Mucosa of descending colon (tissue), 3 donors: ENCODE measurements around the gene IGF2R. TPM values are rescaled to one million over a fixed set of nuclear protein-coding genes. Genes with fewer than 3 reads are reported as not detected.

Experiments
- ATAC-seq: fragments of 200-7000 bp; cut with Tn5 transposase; one replicate; pipeline ENCODE4 v1.9.1; 2020; ENCODE audit warnings: mild to moderate bottlenecking, moderate library complexity
- DNase-seq, 3 donors: peaks; one replicate each; pipeline ENCODE4 v3.0.0-alpha.2; 2020
- H3K36me3 ChIP-seq: fragments of 200-600 bp; one replicate; pipeline ENCODE4 v1.8.0; 2021; ENCODE audit warnings: low read depth, mild to moderate bottlenecking
- H3K4me1 ChIP-seq: fragments of 200-600 bp; one replicate; pipeline ENCODE4 v1.8.0; 2021; ENCODE audit warnings: low read depth, mild to moderate bottlenecking
- H3K4me3 ChIP-seq: fragments of 200-600 bp; one replicate; pipeline ENCODE4 v1.8.0; 2021; ENCODE audit warnings: mild to moderate bottlenecking
- H3K9me3 ChIP-seq: fragments of 200-600 bp; one replicate; pipeline ENCODE4 v1.8.0; 2021; ENCODE audit warnings: mild to moderate bottlenecking
- intact Hi-C, 2 donors: fragments of 100-400 bp; cut with DNase I in 1 of 2; cut with micrococcal nuclease in 1 of 2; formaldehyde crosslinking; loops; one replicate each; pipeline versions ENCODE4 v1.11.0 to v1.11.1; 2022; cut with DNase I, micrococcal nuclease
- total RNA-seq, 3 donors: library from RNA; stranded (reverse); fragmentation: NEBNext Ultra II Directional in 2 of 3; extraction: Animal tissue kit (Norgen Biotek cat#: 25700) in 2 of 3; gene quantifications; one replicate each; pipeline versions ENCODE4 v1.2.1 to v1.2.4, GENCODE V29; 2021 to 2023
- TF ChIP-seq, protein P1 (sequence below): fragments of 200-600 bp; IDR thresholded peaks from one replicate; pipeline ENCODE4 v1.8.0; 2022; ENCODE audit warnings: antibody characterized with exemption, mild to moderate bottlenecking
- donor health status: DM: no; HTN: no; CAD: no; lungs with moderate emphysema.
- donor health status: DM: no; HTN: no; CAD: no.
- donor health status: DM: no; HTN: yes; CAD: no.

Gene IGF2R
- total RNA-seq, 3 donors from 2014 or later, result 97.7 to 112 (median 101) TPM

- Histone ChIP-seq H3K36me3 (no peaks in the 10 kb centered on the region), H3K9me3 (no peaks in the 10 kb centered on the region), H3K4me3 (no peak overlapping the region), H3K4me1 (peaks cover 12% of the 10 kb centered on the region)
- DNase-seq, result no peak
- ATAC-seq, result peak; percentile 67
- intact Hi-C loops, result no loop called here
- TF ChIP-seq, protein P1, sequence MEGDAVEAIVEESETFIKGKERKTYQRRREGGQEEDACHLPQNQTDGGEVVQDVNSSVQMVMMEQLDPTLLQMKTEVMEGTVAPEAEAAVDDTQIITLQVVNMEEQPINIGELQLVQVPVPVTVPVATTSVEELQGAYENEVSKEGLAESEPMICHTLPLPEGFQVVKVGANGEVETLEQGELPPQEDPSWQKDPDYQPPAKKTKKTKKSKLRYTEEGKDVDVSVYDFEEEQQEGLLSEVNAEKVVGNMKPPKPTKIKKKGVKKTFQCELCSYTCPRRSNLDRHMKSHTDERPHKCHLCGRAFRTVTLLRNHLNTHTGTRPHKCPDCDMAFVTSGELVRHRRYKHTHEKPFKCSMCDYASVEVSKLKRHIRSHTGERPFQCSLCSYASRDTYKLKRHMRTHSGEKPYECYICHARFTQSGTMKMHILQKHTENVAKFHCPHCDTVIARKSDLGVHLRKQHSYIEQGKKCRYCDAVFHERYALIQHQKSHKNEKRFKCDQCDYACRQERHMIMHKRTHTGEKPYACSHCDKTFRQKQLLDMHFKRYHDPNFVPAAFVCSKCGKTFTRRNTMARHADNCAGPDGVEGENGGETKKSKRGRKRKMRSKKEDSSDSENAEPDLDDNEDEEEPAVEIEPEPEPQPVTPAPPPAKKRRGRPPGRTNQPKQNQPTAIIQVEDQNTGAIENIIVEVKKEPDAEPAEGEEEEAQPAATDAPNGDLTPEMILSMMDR, result no peak
Measured at GRCh38 chr6:160015778-160016684, 47.1 kb downstream of the IGF2R start.

DNA sequence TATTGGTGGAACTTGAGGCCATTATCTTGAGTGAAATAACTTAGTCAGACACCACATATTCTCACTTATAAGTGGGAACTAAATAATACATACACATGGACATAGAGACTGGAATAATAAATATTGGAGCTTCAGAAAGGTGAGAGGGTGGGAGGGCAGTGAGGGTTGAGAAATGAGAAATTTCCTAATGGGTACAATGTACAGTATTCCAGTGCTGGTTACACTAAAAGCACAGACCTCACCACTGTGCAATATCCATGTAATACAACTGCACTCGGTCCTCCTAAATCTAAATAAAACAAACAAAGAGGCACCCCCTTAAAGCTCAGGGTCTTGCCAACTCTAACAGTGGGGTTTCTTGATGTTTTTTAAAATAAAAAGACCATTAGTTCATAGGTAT, 53.2 kb downstream of the IGF2R start:
- DNase-seq (no peak), ATAC-seq (no peak)
- H3K4me3 ChIP-seq, result no peak overlapping the region
- H3K36me3 ChIP-seq, result no peaks in the 10 kb centered on the region
- intact Hi-C loops, result no loop called here
- no peaks in the 10 kb centered on the region for H3K9me3 ChIP-seq
- TF ChIP-seq, protein P1, result no peak
- no peaks in the 10 kb centered on the region for H3K4me1 ChIP-seq

GRCh38 chr6:160022793-160023192, 53.9 kb downstream of the IGF2R start:
- TF ChIP-seq, protein P1, result no peak
- ATAC-seq (no peak), DNase-seq (no peak)
- no peak overlapping the region for H3K4me3 ChIP-seq
- H3K36me3 ChIP-seq, result no peaks in the 10 kb centered on the region
- intact Hi-C loops, result no loop called here
- H3K9me3 ChIP-seq, result no peaks in the 10 kb centered on the region
- no peaks in the 10 kb centered on the region for H3K4me1 ChIP-seq

DNA sequence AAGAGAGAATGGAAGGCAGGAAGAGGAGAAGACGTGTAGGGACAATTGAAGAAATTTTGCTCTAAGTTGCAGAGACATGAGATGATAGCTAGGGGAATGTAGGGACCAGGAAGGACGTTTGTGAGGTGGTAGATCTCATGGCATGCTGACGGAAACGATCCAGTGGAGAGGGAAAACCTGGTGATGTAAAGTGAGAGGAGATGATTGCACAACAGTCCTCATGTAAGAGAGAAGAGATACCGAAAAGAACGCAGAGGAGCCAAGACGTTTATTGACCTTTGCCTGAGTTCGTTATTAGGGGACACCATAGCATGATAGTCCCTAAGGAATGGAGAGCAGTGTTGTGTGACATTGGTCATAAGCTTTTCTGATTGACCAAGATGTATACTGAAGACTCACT, 55.3 kb downstream of the IGF2R start:
- TF ChIP-seq, protein P1, result no peak
- no peak for ATAC-seq
- intact Hi-C loops, result no loop called here
- no peak overlapping the region for H3K4me3 ChIP-seq
- H3K9me3 ChIP-seq, result no peaks in the 10 kb centered on the region
- no peaks in the 10 kb centered on the region for H3K4me1 ChIP-seq
- DNase-seq, result no peak
- H3K36me3 ChIP-seq, result no peaks in the 10 kb centered on the region

DNA sequence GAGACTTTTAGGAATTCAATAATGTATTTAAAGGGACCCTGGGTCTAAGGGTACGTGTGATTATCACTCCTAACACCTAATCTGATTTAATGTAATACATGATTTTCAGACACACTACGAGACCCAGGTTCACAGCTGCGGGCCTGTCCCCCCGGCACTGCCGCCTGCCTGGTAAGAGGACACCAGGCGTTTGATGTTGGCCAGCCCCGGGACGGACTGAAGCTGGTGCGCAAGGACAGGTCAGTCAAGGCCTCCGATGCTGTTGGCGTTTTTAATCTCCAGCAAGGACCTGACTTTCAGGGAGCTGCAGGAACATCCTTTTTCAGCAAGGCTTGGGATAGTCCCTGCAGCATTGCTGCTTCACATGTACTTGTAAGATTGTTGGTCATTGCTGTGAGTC, 58.2 kb downstream of the IGF2R start:
- TF ChIP-seq, protein P1, result no peak
- no peak overlapping the region for H3K4me3 ChIP-seq
- H3K4me1 ChIP-seq, result no peaks in the 10 kb centered on the region
- ATAC-seq (no peak), DNase-seq (no peak)
- intact Hi-C loops, result no loop called here
- no peaks in the 10 kb centered on the region for H3K9me3 ChIP-seq
- H3K36me3 ChIP-seq, result no peaks in the 10 kb centered on the region
